HG03439 (cell line): Measurements from ENCODE around the gene COX17.

ENCODE experiments used
- ATAC-seq: cut with Tn5 transposase; IDR thresholded peaks from one replicate; pipeline ENCODE4 v1.9.1; 2021; ENCODE audit warnings: mild to moderate bottlenecking, moderate library complexity; ENCODE audit not compliant: unreplicated experiment

COX17 gene

DNA sequence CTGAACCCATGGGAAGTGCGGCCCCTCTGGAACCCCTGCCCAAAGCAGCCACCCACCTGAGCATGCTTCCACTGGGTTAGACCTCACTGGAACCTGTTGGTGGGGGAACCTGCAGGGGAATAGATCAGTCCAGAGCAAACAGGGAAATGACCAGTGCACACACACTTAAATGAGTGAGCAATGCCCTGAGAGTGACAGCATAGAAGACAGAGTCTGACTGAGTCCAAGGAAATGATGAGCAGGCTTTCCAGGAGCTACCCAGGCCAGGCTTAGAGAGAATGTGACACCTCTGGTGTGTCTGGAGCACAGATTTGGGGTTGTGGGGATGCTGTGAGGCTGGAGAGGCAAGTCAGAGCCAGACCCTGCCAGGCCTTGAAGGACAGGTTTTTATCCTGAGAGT lies 51.0 kb downstream of the COX17 start:
- ATAC-seq = no peak

DNA sequence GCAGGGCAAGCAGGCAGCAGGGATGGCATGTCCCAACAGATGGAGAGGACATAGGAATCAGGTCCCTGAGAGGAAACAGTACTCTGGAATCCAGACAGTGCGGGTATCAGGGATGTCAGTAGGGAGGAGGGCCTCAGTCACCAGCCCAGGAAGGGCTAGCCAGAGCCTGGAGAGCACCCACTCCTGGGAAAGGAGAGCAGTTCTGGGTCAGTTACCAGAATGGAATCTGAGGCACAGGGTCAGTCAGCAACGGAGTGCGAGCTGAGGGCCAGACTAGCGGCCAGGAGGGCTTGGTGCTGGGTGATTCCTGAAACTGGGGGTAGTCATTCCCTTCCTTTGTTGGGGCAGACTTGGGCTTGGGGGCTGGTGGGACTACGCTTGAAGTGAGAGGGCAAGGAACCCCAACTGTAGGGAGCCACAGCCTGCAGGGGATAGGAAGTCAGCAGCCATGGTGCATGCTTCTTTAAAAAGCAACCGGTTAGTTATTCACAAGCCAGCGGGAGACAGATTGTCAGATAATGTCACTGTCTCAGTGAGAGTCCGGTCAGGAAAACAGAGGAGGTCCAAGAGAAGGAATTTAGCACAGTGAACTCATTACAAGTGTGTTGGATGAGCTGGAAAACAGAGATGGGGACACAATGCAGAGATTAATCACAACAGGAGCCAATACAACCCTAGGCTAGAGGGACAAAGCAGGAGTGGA lies 51.6 kb downstream of the COX17 start:
- no peak for ATAC-seq

DNA sequence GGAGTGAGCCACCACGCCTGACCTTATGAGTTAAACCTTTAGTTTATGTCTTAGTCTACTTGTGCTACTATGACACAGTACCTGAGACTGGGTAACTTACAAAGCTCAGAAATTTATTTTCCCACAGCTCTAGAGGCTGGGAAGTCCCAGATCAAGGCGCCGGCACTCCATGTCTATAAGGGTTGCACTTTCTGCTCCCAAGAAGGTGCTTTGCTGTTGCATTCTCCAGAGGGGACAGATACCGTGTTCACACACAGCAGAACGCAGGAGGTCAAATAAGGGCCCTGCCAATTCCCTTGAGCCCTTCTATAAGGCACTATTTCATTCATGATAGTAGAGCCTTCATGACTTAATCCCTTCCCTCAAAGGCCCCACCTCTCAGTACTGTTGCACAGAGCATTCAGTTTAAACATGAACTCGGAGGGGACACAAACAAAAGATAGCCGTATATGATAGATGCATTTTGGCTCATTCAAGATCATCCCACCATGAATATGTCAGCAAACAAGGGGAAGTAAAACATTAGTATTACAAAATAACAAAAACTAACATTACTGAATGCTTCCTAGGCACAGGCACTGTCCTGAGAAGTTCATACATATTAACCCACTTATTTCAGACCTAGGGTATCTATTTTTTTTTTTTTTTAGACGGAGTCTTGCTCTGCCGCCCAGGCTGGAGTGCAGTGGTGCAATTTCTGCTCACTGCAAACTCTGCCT lies 53.0 kb downstream of the COX17 start:
- no peak for ATAC-seq

DNA sequence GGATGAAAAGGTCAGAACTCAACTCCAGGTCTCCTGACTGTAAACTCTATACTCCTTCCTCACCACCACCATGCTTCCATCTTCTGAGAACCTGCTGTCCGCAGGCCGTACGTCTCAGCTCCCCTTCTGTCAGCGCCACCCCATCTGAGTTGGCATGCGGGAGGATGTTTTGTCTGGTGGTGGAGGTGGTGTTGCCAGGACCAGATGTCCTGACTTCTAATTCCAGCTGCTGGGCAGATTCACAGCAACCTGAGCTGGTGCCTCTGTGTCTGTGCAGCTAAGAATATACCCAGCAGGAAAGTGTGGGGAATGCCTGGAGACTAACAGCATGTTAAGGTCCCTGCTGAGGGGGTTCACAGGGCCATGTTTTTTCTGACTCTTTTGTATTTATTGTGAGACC lies 56.3 kb downstream of the COX17 start:
- no peak for ATAC-seq
